ENCODE measurements around the gene CGRRF1. TPM values are rescaled to one million over a fixed set of nuclear protein-coding genes. Genes with fewer than 3 reads are reported as not detected.

CGRRF1 gene
- total and polyA plus RNA-seq, 2 of the 13 experiments (the other 11 are each of a cell fraction or from before 2014, with no cell fraction given): 16.8 to 18.2 TPM

DNA sequence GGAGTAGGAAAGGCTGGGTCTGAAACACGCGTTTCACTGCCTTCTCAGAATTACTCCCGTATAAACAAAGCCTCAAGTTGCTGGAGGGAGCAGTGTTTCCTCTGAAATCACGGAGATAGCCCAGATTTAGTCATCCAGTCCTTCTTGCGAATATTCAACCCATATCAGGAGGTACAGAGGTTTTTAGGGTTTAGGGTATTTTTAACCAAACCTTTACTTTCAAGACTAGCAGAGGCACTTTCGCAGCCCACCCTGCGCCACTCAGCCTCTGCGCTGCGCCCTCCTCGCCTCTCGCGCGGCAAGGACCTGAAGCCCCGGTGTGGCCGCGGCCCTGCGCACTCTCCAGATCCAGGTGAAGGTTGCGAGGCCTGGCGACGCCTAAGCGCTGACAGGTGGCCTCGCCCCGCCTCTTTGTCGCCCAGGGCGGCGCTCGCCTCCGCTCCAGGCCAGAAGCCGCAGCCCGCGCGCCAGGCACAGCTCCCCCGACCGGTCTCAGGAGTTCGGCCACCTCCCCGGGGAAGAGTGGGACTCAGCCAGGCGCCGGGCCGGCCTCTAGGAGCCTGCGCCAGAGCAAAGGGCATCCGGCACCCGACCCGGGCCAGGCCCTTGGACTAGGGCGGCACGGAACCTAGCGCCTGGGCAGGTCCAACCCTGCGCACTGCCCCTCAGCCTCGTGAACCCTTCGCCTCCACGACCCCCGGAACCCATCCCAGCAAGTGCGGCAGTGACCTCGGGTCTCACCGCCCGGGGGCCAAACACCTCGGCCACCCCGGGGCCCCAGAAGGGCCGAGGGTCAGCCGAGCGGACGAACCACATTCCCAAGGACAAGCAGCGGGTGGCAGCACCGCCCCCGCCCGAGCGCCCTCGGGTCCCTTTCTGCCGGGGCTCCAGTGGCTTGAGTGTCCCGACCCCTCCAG is 55.4 kb downstream of the CGRRF1 start (continued):
- peak; percentile 59 for TF ChIP-seq ZNF205 (CRISPR knock-in tag; IDR thresholded peaks at IDR 0.05)
- peak; percentile 55; the same call in 1 of the 2 replicates for TF ChIP-seq NR2F6 (IDR thresholded peaks at IDR 0.05)
- TF ChIP-seq NR2F6 (CRISPR knock-in tag; IDR thresholded peaks at IDR 0.05): no peak; the same call in 1 of the 2 replicates
- TF ChIP-seq, protein P1, sequence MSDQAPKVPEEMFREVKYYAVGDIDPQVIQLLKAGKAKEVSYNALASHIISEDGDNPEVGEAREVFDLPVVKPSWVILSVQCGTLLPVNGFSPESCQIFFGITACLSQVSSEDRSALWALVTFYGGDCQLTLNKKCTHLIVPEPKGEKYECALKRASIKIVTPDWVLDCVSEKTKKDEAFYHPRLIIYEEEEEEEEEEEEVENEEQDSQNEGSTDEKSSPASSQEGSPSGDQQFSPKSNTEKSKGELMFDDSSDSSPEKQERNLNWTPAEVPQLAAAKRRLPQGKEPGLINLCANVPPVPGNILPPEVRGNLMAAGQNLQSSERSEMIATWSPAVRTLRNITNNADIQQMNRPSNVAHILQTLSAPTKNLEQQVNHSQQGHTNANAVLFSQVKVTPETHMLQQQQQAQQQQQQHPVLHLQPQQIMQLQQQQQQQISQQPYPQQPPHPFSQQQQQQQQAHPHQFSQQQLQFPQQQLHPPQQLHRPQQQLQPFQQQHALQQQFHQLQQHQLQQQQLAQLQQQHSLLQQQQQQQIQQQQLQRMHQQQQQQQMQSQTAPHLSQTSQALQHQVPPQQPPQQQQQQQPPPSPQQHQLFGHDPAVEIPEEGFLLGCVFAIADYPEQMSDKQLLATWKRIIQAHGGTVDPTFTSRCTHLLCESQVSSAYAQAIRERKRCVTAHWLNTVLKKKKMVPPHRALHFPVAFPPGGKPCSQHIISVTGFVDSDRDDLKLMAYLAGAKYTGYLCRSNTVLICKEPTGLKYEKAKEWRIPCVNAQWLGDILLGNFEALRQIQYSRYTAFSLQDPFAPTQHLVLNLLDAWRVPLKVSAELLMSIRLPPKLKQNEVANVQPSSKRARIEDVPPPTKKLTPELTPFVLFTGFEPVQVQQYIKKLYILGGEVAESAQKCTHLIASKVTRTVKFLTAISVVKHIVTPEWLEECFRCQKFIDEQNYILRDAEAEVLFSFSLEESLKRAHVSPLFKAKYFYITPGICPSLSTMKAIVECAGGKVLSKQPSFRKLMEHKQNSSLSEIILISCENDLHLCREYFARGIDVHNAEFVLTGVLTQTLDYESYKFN (CRISPR knock-in tag; conservative IDR thresholded peaks at IDR 0.05): peak; percentile 76
- TF ChIP-seq FOXM1 (CRISPR knock-in tag; IDR thresholded peaks at IDR 0.05): no peak
- peak; percentile 47 for TF ChIP-seq DRAP1 (CRISPR knock-in tag; IDR thresholded peaks at IDR 0.05)
- TF ChIP-seq ZNF383 (CRISPR knock-in tag; IDR thresholded peaks at IDR 0.05; ENCODE audit: borderline replicate concordance): no peak
- no peak for TF ChIP-seq RCOR2 (CRISPR knock-in tag; IDR thresholded peaks at IDR 0.05)
- TF ChIP-seq E2F1 (CRISPR knock-in tag; IDR thresholded peaks at IDR 0.05): peak; percentile 68; the same call in 1 of the 2 replicates
- TF ChIP-seq ZIK1 (CRISPR knock-in tag; IDR thresholded peaks at IDR 0.05; ENCODE audit: borderline replicate concordance, low read depth): no peak; the same call in 1 of the 2 replicates
- TF ChIP-seq ZFP41 (CRISPR knock-in tag; IDR thresholded peaks at IDR 0.05; ENCODE audit: borderline replicate concordance): no peak
- TF ChIP-seq TFE3 (CRISPR knock-in tag; IDR thresholded peaks at IDR 0.05): no peak
- TF ChIP-seq ZNF709 (CRISPR knock-in tag; IDR thresholded peaks at IDR 0.05): no peak
- 0 out of 2 replicates have a peak, but pooled peaks have one; percentile 84 for TF ChIP-seq HBP1 (CRISPR knock-in tag; IDR thresholded peaks at IDR 0.05; ENCODE audit: low read depth)
- TF ChIP-seq REXO4 (CRISPR knock-in tag; IDR thresholded peaks at IDR 0.05; ENCODE audit: borderline replicate concordance): no peak
- TF ChIP-seq ZNF567 (CRISPR knock-in tag; IDR thresholded peaks at IDR 0.05; ENCODE audit: borderline replicate concordance): no peak
- TF ChIP-seq, protein P2, sequence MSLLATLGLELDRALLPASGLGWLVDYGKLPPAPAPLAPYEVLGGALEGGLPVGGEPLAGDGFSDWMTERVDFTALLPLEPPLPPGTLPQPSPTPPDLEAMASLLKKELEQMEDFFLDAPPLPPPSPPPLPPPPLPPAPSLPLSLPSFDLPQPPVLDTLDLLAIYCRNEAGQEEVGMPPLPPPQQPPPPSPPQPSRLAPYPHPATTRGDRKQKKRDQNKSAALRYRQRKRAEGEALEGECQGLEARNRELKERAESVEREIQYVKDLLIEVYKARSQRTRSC (CRISPR knock-in tag; IDR thresholded peaks at IDR 0.05; ENCODE audit: low read depth): no peak
- TF ChIP-seq ZUFSP (CRISPR knock-in tag; IDR thresholded peaks at IDR 0.05; ENCODE audit: borderline replicate concordance): no peak

All from HepG2 (cell line).